Esophagus (tissue), 2 donors: ENCODE measurements around the gene MORC2. TPM values are rescaled to one million over a fixed set of nuclear protein-coding genes. Genes with fewer than 3 reads are reported as not detected.

ENCODE experiments used
- H3K27ac ChIP-seq, 2 donors: one replicate each; pipeline ENCODE4 v1.5.1; 2013; ENCODE audit warnings: low read depth in 2 of 2, mild to moderate bottlenecking in 2 of 2, inconsistent platforms in 1 of 2, low read length in 1 of 2, moderate library complexity in 1 of 2
- H3K27me3 ChIP-seq, 2 donors: one replicate each; pipeline ENCODE4 v1.6.1; 2013; ENCODE audit warnings: low read length in 2 of 2, control low read depth in 1 of 2, mild to moderate bottlenecking in 1 of 2; ENCODE audit not compliant: insufficient read depth in 2 of 2, control insufficient read depth in 1 of 2
- H3K36me3 ChIP-seq, 2 donors: one replicate each; pipeline ENCODE4 v1.6.1; 2013; ENCODE audit warnings: low read length in 1 of 2; ENCODE audit not compliant: control insufficient read depth in 2 of 2, insufficient read depth in 2 of 2
- H3K4me1 ChIP-seq, 2 donors: one replicate each; pipeline ENCODE4 v1.6.1; 2013; ENCODE audit warnings: low read length in 1 of 2; ENCODE audit not compliant: control insufficient read depth in 2 of 2, insufficient read depth in 2 of 2
- H3K4me3 ChIP-seq, 2 donors: one replicate each; pipeline ENCODE4 v1.5.1; 2013; ENCODE audit warnings: low read length in 2 of 2, mild to moderate bottlenecking in 2 of 2, low read depth in 1 of 2, moderate library complexity in 1 of 2
- H3K9me3 ChIP-seq, 2 donors: one replicate each; pipeline ENCODE4 v1.6.1; 2013; ENCODE audit warnings: mild to moderate bottlenecking in 2 of 2, low read depth in 1 of 2, low read length in 1 of 2, moderate library complexity in 1 of 2; ENCODE audit not compliant: control insufficient read depth in 2 of 2, insufficient read depth in 1 of 2
- WGBS, 2 donors: extraction: QIAGEN DNeasy Blood & Tissue Kit; methylation state at CpG; one replicate each; pipeline ENCODE4 v1.1.7; 2013; 5-methylcytosine and 5-hydroxymethylcytosine counted together
- polyA plus RNA-seq, 2 donors: library from polyadenylated mRNA; stranded (reverse); fragments of 200-250 nt; gene quantifications; one replicate each; pipeline ENCODE4 v1.2.3, GENCODE V29; 2013
- donor health status: healthy with polysubstance abuse.
- donor health status: Bipolar disorder and iron deficiency.

Gene MORC2
- polyA plus RNA-seq, 2 donors: 8.4 to 19.3 TPM

DNA sequence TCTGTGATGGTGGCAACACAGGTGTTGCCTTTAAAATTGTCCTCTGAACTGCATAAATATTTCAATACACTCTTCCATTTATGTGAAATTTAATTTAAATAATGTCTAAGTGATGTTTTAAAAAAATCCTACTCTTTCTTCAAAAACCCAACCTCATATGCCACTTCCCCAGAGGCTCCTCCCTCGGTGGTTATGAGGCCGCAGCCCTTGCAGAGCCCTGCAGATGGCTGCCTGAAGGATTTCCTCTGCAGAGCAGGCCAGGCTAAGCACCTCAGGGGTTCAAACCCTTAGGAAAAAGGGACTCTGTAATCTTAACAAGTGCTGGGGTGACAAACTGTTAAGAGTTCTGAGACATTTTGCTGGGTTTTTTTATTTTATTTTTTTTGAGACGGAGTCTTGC lies 25.2 kb downstream of the MORC2 start:
- Histone ChIP-seq H3K27ac (no peak overlapping the region), H3K9me3 (no peaks in the 10 kb centered on the region), H3K4me1 (peaks cover 0 to 12% of the 10 kb centered on the region in 2 donors), H3K27me3 (no peaks in the 10 kb centered on the region), H3K36me3 (peaks cover 23 to 34% of the 10 kb centered on the region in 2 donors), H3K4me3 (no peak overlapping the region)
- WGBS, 2 donors: 72 to 79% methylated on average over 3 of the region's 3 CpGs

DNA sequence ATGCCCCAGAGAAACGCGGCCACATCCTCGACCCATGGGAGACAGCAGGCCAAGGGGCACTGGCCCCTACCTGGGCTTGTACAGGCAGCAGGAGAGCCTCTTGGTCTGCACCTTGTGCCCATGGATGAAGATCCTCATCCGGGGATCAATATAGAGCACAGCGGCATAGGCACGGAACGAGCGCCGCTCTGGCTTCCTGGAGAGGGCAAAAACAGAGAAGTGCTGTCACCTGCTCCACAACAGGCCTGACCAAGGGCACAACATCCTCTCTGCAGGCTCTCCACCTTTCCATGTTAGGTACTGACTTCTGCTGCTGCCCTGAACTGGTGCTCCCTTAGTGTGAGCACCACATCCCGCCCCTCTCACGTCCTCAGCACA lies 27.2 kb downstream of the MORC2 start:
- WGBS, 2 donors: 95 to 98% methylated on average over 11 of the region's 11 CpGs
- H3K9me3 ChIP-seq: no peaks in the 10 kb centered on the region
- H3K36me3 ChIP-seq: peaks cover 37 to 50% of the 10 kb centered on the region in 2 donors
- H3K27ac ChIP-seq: no peak overlapping the region
- H3K4me1 ChIP-seq: peaks cover 4 to 6% of the 10 kb centered on the region in 2 donors
- H3K4me3 ChIP-seq: no peak overlapping the region
- no peaks in the 10 kb centered on the region for H3K27me3 ChIP-seq

DNA sequence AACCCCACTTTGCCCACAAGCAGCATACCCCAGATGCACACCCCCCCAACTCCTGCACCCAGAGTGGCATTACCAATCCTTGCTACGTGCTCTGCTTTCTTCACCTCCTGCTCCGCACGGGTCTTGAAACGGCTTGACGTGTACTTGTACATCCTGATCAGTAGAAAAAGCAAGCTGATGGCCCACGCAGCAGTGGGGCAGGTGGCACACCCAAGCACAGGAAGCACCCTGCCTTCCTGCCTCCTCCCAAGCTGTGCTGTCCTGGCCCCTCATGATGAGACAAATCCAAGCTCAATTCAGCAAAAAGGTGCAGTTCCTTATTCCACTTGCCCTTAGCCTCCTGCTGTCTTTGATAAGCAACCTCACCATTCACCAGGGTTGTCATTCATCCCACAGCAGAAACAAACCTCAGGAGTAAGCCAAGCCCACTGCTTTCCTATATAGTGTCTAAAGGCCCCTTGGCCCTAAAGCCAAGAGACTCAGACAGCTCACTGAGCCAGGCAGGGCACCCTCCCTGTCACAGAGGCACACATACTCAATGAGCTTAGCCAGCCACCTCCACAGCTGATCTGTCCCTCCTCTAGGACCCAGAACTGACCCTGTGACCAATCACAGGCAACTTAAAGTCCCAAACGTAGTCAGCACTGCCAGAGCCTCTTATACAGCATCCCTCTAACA lies 27.8 kb downstream of the MORC2 start:
- 79 to 80% methylated on average over 7 of the region's 7 CpGs for WGBS, 2 donors
- no peak overlapping the region for H3K4me3 ChIP-seq
- H3K27me3 ChIP-seq: no peaks in the 10 kb centered on the region
- no peaks in the 10 kb centered on the region for H3K9me3 ChIP-seq
- no peak overlapping the region for H3K27ac ChIP-seq
- peaks cover 36 to 49% of the 10 kb centered on the region in 2 donors for H3K36me3 ChIP-seq
- H3K4me1 ChIP-seq: peaks cover 3 to 4% of the 10 kb centered on the region in 2 donors

GRCh38 chr22:30934053-30934452 lies 34.5 kb downstream of the MORC2 start:
- Histone ChIP-seq H3K9me3 (no peaks in the 10 kb centered on the region), H3K27me3 (no peaks in the 10 kb centered on the region), H3K4me3 (no peak overlapping the region), H3K36me3 (peaks cover 49 to 66% of the 10 kb centered on the region in 2 donors), H3K4me1 (peaks cover 0 to 5% of the 10 kb centered on the region in 2 donors), H3K27ac (no peak overlapping the region)
- 93 to 95% methylated on average over 8 of the region's 8 CpGs for WGBS, 2 donors

DNA sequence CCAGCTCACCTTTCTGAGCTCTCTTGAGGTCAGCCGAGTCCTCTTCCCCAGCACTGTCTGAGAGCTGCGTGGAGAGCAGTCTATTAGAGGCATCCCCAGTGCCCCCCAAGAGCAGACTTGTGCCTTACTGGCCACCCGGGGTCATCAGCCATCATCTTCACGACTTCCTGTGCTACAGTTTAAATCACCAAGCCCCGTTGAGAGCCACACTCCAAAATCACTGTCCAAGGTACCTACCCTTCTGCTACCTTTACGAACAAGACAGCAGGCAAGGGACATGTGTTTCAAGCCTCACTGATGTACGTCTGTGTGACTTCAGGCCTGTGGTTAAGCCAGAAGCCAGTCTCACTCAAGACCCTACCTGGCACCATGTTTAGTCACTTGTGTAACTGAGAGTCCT lies 35.1 kb downstream of the MORC2 start:
- Histone ChIP-seq H3K4me3 (no peak overlapping the region), H3K36me3 (peaks cover 49 to 63% of the 10 kb centered on the region in 2 donors), H3K4me1 (peaks cover 0 to 5% of the 10 kb centered on the region in 2 donors), H3K27me3 (no peaks in the 10 kb centered on the region), H3K9me3 (no peaks in the 10 kb centered on the region), H3K27ac (no peak overlapping the region)
- WGBS, 2 donors: 89 to 92% methylated on average over 7 of the region's 7 CpGs

GRCh38 chr22:30932661-30933060 lies 35.9 kb downstream of the MORC2 start:
- 95% methylated on average over 16 of the region's 16 CpGs for WGBS, 2 donors
- Histone ChIP-seq H3K9me3 (no peaks in the 10 kb centered on the region), H3K4me1 (peaks cover 0 to 3% of the 10 kb centered on the region in 2 donors), H3K36me3 (peaks cover 49 to 68% of the 10 kb centered on the region in 2 donors), H3K27me3 (no peaks in the 10 kb centered on the region), H3K27ac (no peak overlapping the region), H3K4me3 (no peak overlapping the region)

GRCh38 chr22:30931541-30932300 lies 36.9 kb downstream of the MORC2 start:
- no peak overlapping the region for H3K27ac ChIP-seq
- no peaks in the 10 kb centered on the region for H3K27me3 ChIP-seq
- 96% methylated on average over 4 of the region's 4 CpGs for WGBS, 2 donors
- no peak overlapping the region for H3K4me3 ChIP-seq
- no peaks in the 10 kb centered on the region for H3K9me3 ChIP-seq
- H3K4me1 ChIP-seq: peaks cover 0 to 2% of the 10 kb centered on the region in 2 donors
- H3K36me3 ChIP-seq: peaks cover 48 to 68% of the 10 kb centered on the region in 2 donors

- H3K9me3 ChIP-seq: no peaks in the 10 kb centered on the region
- H3K27ac ChIP-seq: no peak overlapping the region
- H3K4me3 ChIP-seq: no peak overlapping the region
- H3K36me3 ChIP-seq: peaks cover 43 to 72% of the 10 kb centered on the region in 2 donors
- 89 to 93% methylated on average over 3 of the region's 3 CpGs for WGBS, 2 donors
- peaks cover 0 to 2% of the 10 kb centered on the region in 2 donors for H3K4me1 ChIP-seq
- H3K27me3 ChIP-seq: no peaks in the 10 kb centered on the region
Observed at GRCh38 chr22:30930228-30930627, 38.3 kb downstream of the MORC2 start.

- WGBS, 2 donors: 96 to 98% methylated on average over 6 of the region's 6 CpGs
- Histone ChIP-seq H3K4me3 (no peak overlapping the region), H3K27ac (no peak overlapping the region), H3K9me3 (no peaks in the 10 kb centered on the region), H3K4me1 (peaks cover 0 to 2% of the 10 kb centered on the region in 2 donors), H3K27me3 (no peaks in the 10 kb centered on the region), H3K36me3 (peaks cover 27 to 56% of the 10 kb centered on the region in 2 donors)
Observed at GRCh38 chr22:30928401-30928800, 40.2 kb downstream of the MORC2 start.
